Thymus (tissue), 11 donors: ENCODE results near the gene KIF3A. TPM values are rescaled to one million over a fixed set of nuclear protein-coding genes. Genes with fewer than 3 reads are reported as not detected.

ENCODE experiments used
- DNase-seq, 9 donors: peaks; one replicate each; pipeline ENCODE4 v3.0.0-alpha.2; 2013; ENCODE audit warnings: low spot score in 9 of 9, low read depth in 6 of 9, missing footprints in 1 of 9
- H3K27ac ChIP-seq, 2 donors: one replicate each; pipeline ENCODE4 v1.5.1; 2013; ENCODE audit warnings: control low read depth in 1 of 2, low read depth in 1 of 2, low read length in 1 of 2, mild to moderate bottlenecking in 1 of 2, moderate library complexity in 1 of 2
- H3K27me3 ChIP-seq, 2 donors: one replicate each; pipeline ENCODE4 v1.5.1; 2013; ENCODE audit warnings: low read length in 1 of 2; ENCODE audit not compliant: control insufficient read depth in 2 of 2, insufficient read depth in 1 of 2
- H3K36me3 ChIP-seq, 2 donors: one replicate each; pipeline ENCODE4 v1.5.1; 2013; ENCODE audit warnings: low read length in 1 of 2, mild to moderate bottlenecking in 1 of 2, moderate library complexity in 1 of 2; ENCODE audit not compliant: control insufficient read depth in 2 of 2, insufficient read depth in 2 of 2
- H3K4me1 ChIP-seq, 2 donors: one replicate each; pipeline ENCODE4 v1.5.1; 2013; ENCODE audit warnings: low read length in 2 of 2; ENCODE audit not compliant: control insufficient read depth in 2 of 2, insufficient read depth in 2 of 2
- H3K4me3 ChIP-seq, 2 donors: one replicate each; pipeline ENCODE4 v1.5.1; 2013; ENCODE audit warnings: low read length in 2 of 2, control low read depth in 1 of 2, mild to moderate bottlenecking in 1 of 2
- H3K9me3 ChIP-seq, 2 donors: one replicate each; pipeline ENCODE4 v1.5.1; 2013; ENCODE audit warnings: low read length in 1 of 2, mild to moderate bottlenecking in 1 of 2; ENCODE audit not compliant: control insufficient read depth in 2 of 2, insufficient read depth in 1 of 2
- WGBS: extraction: QIAGEN DNeasy Blood & Tissue Kit; methylation state at CpG from one replicate; pipeline ENCODE4 v1.1.7; 2013; 5-methylcytosine and 5-hydroxymethylcytosine counted together
- polyA plus RNA-seq: library from polyadenylated mRNA; stranded (reverse); fragments of 200-250 nt; gene quantifications from one replicate; pipeline ENCODE4 v1.2.3, GENCODE V29; 2013
- total RNA-seq: library from RNA; stranded (reverse); fragments of 120-200 nt; gene quantifications from one replicate; pipeline ENCODE4 v1.2.4, GENCODE V29; 2013
- donor health status: healthy.

KIF3A gene
- total and polyA plus RNA-seq, 2 donors = 6.6 to 9.9 TPM

- Histone ChIP-seq H3K27me3 (no peaks in the 10 kb centered on the region), H3K9me3 (no peaks in the 10 kb centered on the region), H3K36me3 (no peaks in the 10 kb centered on the region), H3K4me1 (peaks cover 9 to 38% of the 10 kb centered on the region in 2 donors), H3K27ac (no peak overlapping the region), H3K4me3 (no peak overlapping the region)
- 96% methylated on average over 3 of the region's 3 CpGs for WGBS
- DNase-seq = no peak
Measured at GRCh38 chr5:132690156-132690555, 47.2 kb downstream of the KIF3A start.

- no peaks in the 10 kb centered on the region for H3K36me3 ChIP-seq
- no peak for DNase-seq
- H3K27ac ChIP-seq = peak overlapping the region in 1 of 2 donors; percentile 53
- no peaks in the 10 kb centered on the region for H3K9me3 ChIP-seq
- 92% methylated on average over 7 of the region's 7 CpGs for WGBS
- H3K27me3 ChIP-seq = no peaks in the 10 kb centered on the region
- peaks cover 9 to 40% of the 10 kb centered on the region in 2 donors for H3K4me1 ChIP-seq
- H3K4me3 ChIP-seq = no peak overlapping the region
Measured at GRCh38 chr5:132689513-132689912, 47.8 kb downstream of the KIF3A start.

GRCh38 chr5:132688536-132689339 is 48.6 kb downstream of the KIF3A start:
- H3K36me3 ChIP-seq = no peaks in the 10 kb centered on the region
- DNase-seq = peak in 3 of 9 donors; percentile 12 to 55 (median 34)
- H3K4me1 ChIP-seq = peaks cover 9 to 40% of the 10 kb centered on the region in 2 donors
- no peaks in the 10 kb centered on the region for H3K9me3 ChIP-seq
- H3K4me3 ChIP-seq = no peak overlapping the region
- peak overlapping the region in 1 of 2 donors; percentile 77 for H3K27ac ChIP-seq
- 11% methylated on average over 7 of the region's 7 CpGs for WGBS
- no peaks in the 10 kb centered on the region for H3K27me3 ChIP-seq

GRCh38 chr5:132687995-132688394 is 49.4 kb downstream of the KIF3A start:
- H3K4me1 ChIP-seq = peaks cover 9 to 40% of the 10 kb centered on the region in 2 donors
- H3K4me3 ChIP-seq = no peak overlapping the region
- 12% methylated on average over 5 of the region's 5 CpGs for WGBS
- H3K27me3 ChIP-seq = no peaks in the 10 kb centered on the region
- no peaks in the 10 kb centered on the region for H3K36me3 ChIP-seq
- DNase-seq = peak; percentile 45 to 88 (median 64)
- no peaks in the 10 kb centered on the region for H3K9me3 ChIP-seq
- H3K27ac ChIP-seq = peak overlapping the region in 1 of 2 donors; percentile 77

GRCh38 chr5:132686193-132686592 is 51.2 kb downstream of the KIF3A start:
- Histone ChIP-seq H3K36me3 (no peaks in the 10 kb centered on the region), H3K9me3 (no peaks in the 10 kb centered on the region), H3K4me1 (peaks cover 9 to 40% of the 10 kb centered on the region in 2 donors), H3K27me3 (no peaks in the 10 kb centered on the region), H3K4me3 (no peak overlapping the region), H3K27ac (no peak overlapping the region)
- no peak for DNase-seq
- 98% methylated on average over 3 of the region's 3 CpGs for WGBS

GRCh38 chr5:132684922-132685720 is 52.2 kb downstream of the KIF3A start:
- Histone ChIP-seq H3K9me3 (no peaks in the 10 kb centered on the region), H3K27ac (no peak overlapping the region), H3K27me3 (no peaks in the 10 kb centered on the region), H3K36me3 (no peaks in the 10 kb centered on the region), H3K4me1 (peaks cover 9 to 40% of the 10 kb centered on the region in 2 donors), H3K4me3 (no peak overlapping the region)
- WGBS = 94% methylated on average over 12 of the region's 12 CpGs
- DNase-seq = no peak

- 97% methylated on average over 6 of the region's 6 CpGs for WGBS
- DNase-seq = no peak
Measured at GRCh38 chr5:132684491-132684890, 52.9 kb downstream of the KIF3A start.

GRCh38 chr5:132681983-132682382 is 55.4 kb downstream of the KIF3A start:
- no peak overlapping the region for H3K4me3 ChIP-seq
- WGBS = 85% methylated on average over 4 of the region's 4 CpGs
- DNase-seq = no peak
- no peaks in the 10 kb centered on the region for H3K27me3 ChIP-seq
- H3K36me3 ChIP-seq = peaks cover 0 to 2% of the 10 kb centered on the region in 2 donors
- H3K9me3 ChIP-seq = no peaks in the 10 kb centered on the region
- H3K27ac ChIP-seq = no peak overlapping the region
- peaks cover 3 to 14% of the 10 kb centered on the region in 2 donors for H3K4me1 ChIP-seq

More at GRCh38 chr5:132684491-132684890, 52.9 kb downstream of the KIF3A start:
- Histone ChIP-seq H3K4me1 (peaks cover 9 to 34% of the 10 kb centered on the region in 2 donors), H3K9me3 (no peaks in the 10 kb centered on the region), H3K36me3 (peaks cover 0 to 2% of the 10 kb centered on the region in 2 donors), H3K4me3 (no peak overlapping the region), H3K27ac (no peak overlapping the region), H3K27me3 (no peaks in the 10 kb centered on the region)

- H3K27ac ChIP-seq = no peak overlapping the region
- no peaks in the 10 kb centered on the region for H3K27me3 ChIP-seq
- no peak for DNase-seq
- peaks cover 0 to 17% of the 10 kb centered on the region in 2 donors for H3K4me1 ChIP-seq
- peaks cover 0 to 2% of the 10 kb centered on the region in 2 donors for H3K36me3 ChIP-seq
- no peak overlapping the region for H3K4me3 ChIP-seq
- 93% methylated on average over 2 of the region's 2 CpGs for WGBS
- no peaks in the 10 kb centered on the region for H3K9me3 ChIP-seq
Measured at GRCh38 chr5:132681476-132681831, 55.9 kb downstream of the KIF3A start.
